Thoracic aorta (tissue), 2 donors: ENCODE results near the gene RORC. TPM values are rescaled to one million over a fixed set of nuclear protein-coding genes. Genes with fewer than 3 reads are reported as not detected.

Experiments
- ATAC-seq: fragments of 150-250 bp; one replicate; pipeline ENCODE4 v1.8.0; 2017; ENCODE audit warnings: low read depth; ENCODE audit not compliant: insufficient number of reproducible peaks, low FRiP score
- DNase-seq: peaks from one replicate; pipeline ENCODE4 v3.0.0-alpha.2; 2020; ENCODE audit warnings: low spot score
- H3K27ac ChIP-seq, 2 donors: fragments of 200-600 bp; sonication (generic); 1 replicate in 1 of 2; 2 replicates in 1 of 2; pipeline ENCODE4 v1.5.1; 2016; ENCODE audit warnings: mild to moderate bottlenecking in 2 of 2, moderate library complexity in 2 of 2
- H3K27me3 ChIP-seq: fragments of 200-600 bp; sonication (generic); replicated peaks from 2 replicates; pipeline ENCODE4 v1.6.0; 2016; ENCODE audit warnings: mild to moderate bottlenecking; ENCODE audit not compliant: insufficient read depth
- H3K36me3 ChIP-seq: fragments of 200-600 bp; sonication (generic); one replicate; pipeline ENCODE4 v1.5.1; 2016
- H3K4me1 ChIP-seq, 2 donors: fragments of 200-600 bp; sonication (generic); 1 replicate in 1 of 2; 2 replicates in 1 of 2; pipeline versions ENCODE4 v1.5.1 to v1.6.0; 2016; ENCODE audit warnings: low read depth in 2 of 2, mild to moderate bottlenecking in 1 of 2; ENCODE audit not compliant: control insufficient read depth in 1 of 2
- H3K4me3 ChIP-seq: fragments of 200-600 bp; sonication (generic); 2 replicates; pipeline ENCODE4 v1.5.1; 2016; ENCODE audit warnings: mild to moderate bottlenecking
- H3K9me3 ChIP-seq: fragments of 200-600 bp; sonication (generic); 2 replicates; pipeline ENCODE4 v1.5.1; 2016
- total RNA-seq, 2 donors: library from RNA; depleted of rRNA; stranded (reverse); fragments of >200 nt; gene quantifications; one replicate each; pipeline versions ENCODE4 v1.1.0 to v1.2.3, GENCODE V29; 2016
- TF ChIP-seq, protein P1 (sequence below): fragments of 200-600 bp; sonication (generic); IDR thresholded peaks from one replicate; pipeline ENCODE4 v1.5.1; 2019; ENCODE audit warnings: antibody characterized with exemption

Gene RORC
- total RNA-seq, 2 donors from 2014 or later, result not detected

DNA sequence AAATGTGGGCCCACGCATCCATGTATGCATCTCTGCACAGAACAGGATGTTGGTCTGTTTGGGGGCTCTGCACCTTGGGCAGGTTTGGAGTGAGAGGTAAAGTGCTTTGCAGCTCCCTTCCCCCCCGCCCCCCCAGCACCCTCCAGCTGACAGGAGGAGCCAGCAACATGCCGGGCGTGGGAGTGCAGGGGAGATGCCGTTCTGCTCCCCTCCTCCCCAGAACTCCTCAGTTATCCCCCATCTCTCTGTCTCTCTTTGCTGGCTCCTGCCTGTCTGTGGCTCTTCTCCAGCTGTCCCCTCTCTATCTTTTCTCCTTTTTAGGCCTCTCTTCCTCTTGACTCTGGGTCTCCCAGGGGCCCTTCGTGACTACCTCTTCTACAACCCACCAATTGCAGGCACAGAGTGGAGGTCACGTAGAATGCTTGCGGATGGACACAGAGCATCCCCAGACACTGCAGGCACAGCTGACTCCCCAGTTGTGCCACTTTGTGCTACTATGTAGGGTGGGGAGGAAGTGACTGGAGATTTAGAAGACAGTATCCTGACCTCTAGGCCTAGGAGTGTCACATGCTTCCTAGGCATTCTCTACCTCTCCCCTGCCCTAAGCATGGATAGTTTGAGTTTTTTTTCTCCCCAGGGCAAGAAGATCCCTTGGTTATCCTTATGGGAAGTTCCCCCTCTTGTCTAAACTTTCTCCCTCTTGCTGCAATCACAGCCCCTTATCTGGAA is 1.7 kb upstream of the RORC start:
- no peaks in the 10 kb centered on the region for H3K36me3 ChIP-seq
- H3K27ac ChIP-seq, result no peak overlapping the region
- no peaks in the 10 kb centered on the region for H3K9me3 ChIP-seq
- H3K27me3 ChIP-seq, result no peaks in the 10 kb centered on the region
- ATAC-seq (no peak), DNase-seq (no peak)
- no peak overlapping the region for H3K4me3 ChIP-seq
- peaks cover 0 to 11% of the 10 kb centered on the region in 2 donors for H3K4me1 ChIP-seq
- TF ChIP-seq, protein P1, sequence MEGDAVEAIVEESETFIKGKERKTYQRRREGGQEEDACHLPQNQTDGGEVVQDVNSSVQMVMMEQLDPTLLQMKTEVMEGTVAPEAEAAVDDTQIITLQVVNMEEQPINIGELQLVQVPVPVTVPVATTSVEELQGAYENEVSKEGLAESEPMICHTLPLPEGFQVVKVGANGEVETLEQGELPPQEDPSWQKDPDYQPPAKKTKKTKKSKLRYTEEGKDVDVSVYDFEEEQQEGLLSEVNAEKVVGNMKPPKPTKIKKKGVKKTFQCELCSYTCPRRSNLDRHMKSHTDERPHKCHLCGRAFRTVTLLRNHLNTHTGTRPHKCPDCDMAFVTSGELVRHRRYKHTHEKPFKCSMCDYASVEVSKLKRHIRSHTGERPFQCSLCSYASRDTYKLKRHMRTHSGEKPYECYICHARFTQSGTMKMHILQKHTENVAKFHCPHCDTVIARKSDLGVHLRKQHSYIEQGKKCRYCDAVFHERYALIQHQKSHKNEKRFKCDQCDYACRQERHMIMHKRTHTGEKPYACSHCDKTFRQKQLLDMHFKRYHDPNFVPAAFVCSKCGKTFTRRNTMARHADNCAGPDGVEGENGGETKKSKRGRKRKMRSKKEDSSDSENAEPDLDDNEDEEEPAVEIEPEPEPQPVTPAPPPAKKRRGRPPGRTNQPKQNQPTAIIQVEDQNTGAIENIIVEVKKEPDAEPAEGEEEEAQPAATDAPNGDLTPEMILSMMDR, result no peak

GRCh38 chr1:151832318-151832980 is 847 bp upstream of the RORC start:
- no peak overlapping the region for H3K27ac ChIP-seq
- H3K4me3 ChIP-seq, result no peak overlapping the region
- TF ChIP-seq, protein P1, result no peak
- H3K4me1 ChIP-seq, result peaks cover 0 to 2% of the 10 kb centered on the region in 2 donors
- H3K27me3 ChIP-seq, result no peaks in the 10 kb centered on the region
- DNase-seq, result no peak
- no peak for ATAC-seq
- H3K36me3 ChIP-seq, result no peaks in the 10 kb centered on the region
- H3K9me3 ChIP-seq, result no peaks in the 10 kb centered on the region

- Histone ChIP-seq H3K36me3 (no peaks in the 10 kb centered on the region), H3K4me3 (no peak overlapping the region), H3K27ac (no peak overlapping the region), H3K27me3 (no peaks in the 10 kb centered on the region), H3K9me3 (no peaks in the 10 kb centered on the region), H3K4me1 (no peaks in the 10 kb centered on the region)
- DNase-seq, result no peak
- ATAC-seq, result no peak
- TF ChIP-seq, protein P1, result no peak
These were observed 378 bp downstream of the RORC start for GRCh38 chr1:151831256-151831591.

DNA sequence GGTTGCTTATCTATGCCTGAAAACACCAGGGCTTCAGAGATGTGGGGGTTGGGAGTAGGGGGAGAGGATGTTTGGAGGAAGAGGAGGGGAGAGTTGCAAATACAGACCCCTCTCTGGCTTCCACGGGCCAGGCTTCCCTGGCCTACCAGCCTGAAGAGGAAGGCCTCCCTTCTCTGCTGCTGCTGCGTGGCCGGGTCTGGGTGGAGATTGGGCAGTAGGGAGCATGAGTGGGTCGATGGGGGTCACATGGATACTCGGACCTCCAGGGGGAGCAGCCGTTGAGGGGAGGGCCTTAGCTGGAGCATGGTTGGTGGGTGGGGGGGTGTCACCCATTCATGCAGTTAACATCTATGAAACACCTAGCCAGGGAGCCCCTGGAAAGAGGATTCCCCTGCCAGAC is 1.5 kb downstream of the RORC start:
- no peaks in the 10 kb centered on the region for H3K36me3 ChIP-seq
- H3K4me1 ChIP-seq, result no peaks in the 10 kb centered on the region
- DNase-seq (no peak), ATAC-seq (no peak)
- H3K9me3 ChIP-seq, result no peaks in the 10 kb centered on the region
- H3K4me3 ChIP-seq, result no peak overlapping the region
- TF ChIP-seq, protein P1, result no peak
- H3K27ac ChIP-seq, result no peak overlapping the region
- no peaks in the 10 kb centered on the region for H3K27me3 ChIP-seq

DNA sequence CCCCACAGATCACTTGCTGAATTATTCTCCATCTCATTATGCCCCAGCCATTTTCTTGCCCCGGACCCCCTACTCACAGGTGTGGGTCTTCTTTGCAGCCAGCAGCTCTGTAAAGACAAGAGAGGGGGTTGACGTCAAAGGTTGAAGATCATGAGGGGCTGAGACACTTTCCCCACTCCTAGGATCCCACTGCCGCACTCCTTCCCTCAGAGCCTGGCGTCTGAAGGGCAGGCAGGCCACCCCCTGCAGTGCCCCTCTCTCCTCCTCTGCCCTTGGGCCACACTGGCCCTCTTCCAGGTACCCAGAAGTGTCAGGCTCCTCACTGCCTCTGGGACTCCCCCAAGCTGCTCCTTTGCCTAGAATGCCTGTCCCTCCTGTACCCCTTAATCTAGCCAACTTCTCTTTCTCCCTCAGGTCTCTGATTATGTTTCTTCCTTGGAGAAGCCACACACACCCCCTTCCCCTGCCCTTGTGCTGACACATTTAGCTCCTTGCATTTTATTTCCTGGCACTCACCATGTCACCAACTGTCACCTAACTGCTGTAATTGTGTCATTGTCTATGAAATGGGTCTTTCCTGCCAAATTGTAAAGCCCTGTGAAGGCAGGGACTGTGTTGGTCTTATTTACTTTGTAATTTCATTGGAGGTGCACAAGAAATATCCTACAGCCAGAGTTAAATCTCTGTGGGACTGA is 2.1 kb downstream of the RORC start:
- Histone ChIP-seq H3K27ac (no peak overlapping the region), H3K27me3 (no peaks in the 10 kb centered on the region), H3K9me3 (no peaks in the 10 kb centered on the region), H3K4me3 (no peak overlapping the region), H3K4me1 (no peaks in the 10 kb centered on the region), H3K36me3 (no peaks in the 10 kb centered on the region)
- ATAC-seq (no peak), DNase-seq (no peak)
- TF ChIP-seq, protein P1, result no peak
